Measurements from ENCODE around the gene PMEL. TPM values are rescaled to one million over a fixed set of nuclear protein-coding genes. Genes with fewer than 3 reads are reported as not detected.

The PMEL gene
- total RNA-seq, 4 donors from 2014 or later: 1.7 to 5.8 (median 3.0) TPM

GRCh38 chr12:55933169-55933798 lies 32.6 kb downstream of the PMEL start:
- 81 to 87% methylated on average over 7 of the region's 7 CpGs for WGBS, 2 donors
- no peak for DNase-seq
- H3K36me3 ChIP-seq: no peaks in the 10 kb centered on the region
- no peaks in the 10 kb centered on the region for H3K27me3 ChIP-seq
- peaks cover 17 to 35% of the 10 kb centered on the region in 2 donors for H3K4me1 ChIP-seq
- TF ChIP-seq CTCF (IDR thresholded peaks at IDR 0.05) (no peak), POLR2A (IDR thresholded peaks at IDR 0.05) (no peak)
- peak overlapping the region in 1 of 3 donors; percentile 21 for H3K27ac ChIP-seq
- H3K4me3 ChIP-seq (replicated peaks in 1 of 3): no peak overlapping the region
- intact Hi-C loops (cut with DNase I): no loop called here
- no peaks in the 10 kb centered on the region for H3K9me3 ChIP-seq

GRCh38 chr12:55932551-55932910 lies 33.3 kb downstream of the PMEL start:
- Histone ChIP-seq H3K27ac (peak overlapping the region in 2 of 3 donors; percentile 21 to 30), H3K4me1 (peaks cover 17 to 38% of the 10 kb centered on the region in 2 donors), H3K27me3 (no peaks in the 10 kb centered on the region), H3K9me3 (no peaks in the 10 kb centered on the region), H3K4me3 (replicated peaks in 1 of 3) (peak overlapping the region; percentile 53 to 69 (median 68)), H3K36me3 (no peaks in the 10 kb centered on the region)
- WGBS, 2 donors: 13% methylated on average over 4 of the region's 4 CpGs
- no peak for DNase-seq
- intact Hi-C loops (cut with DNase I): no loop called here
- TF ChIP-seq CTCF (IDR thresholded peaks at IDR 0.05): no peak
- TF ChIP-seq POLR2A (IDR thresholded peaks at IDR 0.05): no peak

GRCh38 chr12:55931780-55932550 lies 33.9 kb downstream of the PMEL start:
- H3K27me3 ChIP-seq: no peaks in the 10 kb centered on the region
- H3K9me3 ChIP-seq: no peaks in the 10 kb centered on the region
- no peaks in the 10 kb centered on the region for H3K36me3 ChIP-seq
- TF ChIP-seq CTCF (IDR thresholded peaks at IDR 0.05) (no peak), POLR2A (IDR thresholded peaks at IDR 0.05) (peak in 1 of 2 donors; percentile 17)
- peak overlapping the region; percentile 53 to 69 (median 68) for H3K4me3 ChIP-seq (replicated peaks in 1 of 3)
- H3K27ac ChIP-seq: peak overlapping the region; percentile 30 to 74 (median 69)
- WGBS, 2 donors: 2% methylated on average over 21 to 38 of the region's 60 CpGs
- H3K4me1 ChIP-seq: peaks cover 17 to 38% of the 10 kb centered on the region in 2 donors
- DNase-seq: peak; percentile 56 to 59
- intact Hi-C loops (cut with DNase I): no loop called here

GRCh38 chr12:55931317-55931779 lies 34.5 kb downstream of the PMEL start:
- H3K9me3 ChIP-seq: no peaks in the 10 kb centered on the region
- DNase-seq: peak; percentile 8 to 14
- TF ChIP-seq POLR2A (IDR thresholded peaks at IDR 0.05) (no peak), CTCF (IDR thresholded peaks at IDR 0.05) (no peak)
- peaks cover 17 to 38% of the 10 kb centered on the region in 2 donors for H3K4me1 ChIP-seq
- intact Hi-C loops (cut with DNase I): no loop called here
- no peaks in the 10 kb centered on the region for H3K36me3 ChIP-seq
- peak overlapping the region; percentile 53 to 69 (median 68) for H3K4me3 ChIP-seq (replicated peaks in 1 of 3)
- peak overlapping the region; percentile 30 to 74 (median 69) for H3K27ac ChIP-seq
- no peaks in the 10 kb centered on the region for H3K27me3 ChIP-seq
- 17 to 19% methylated on average over 10 of the region's 10 CpGs for WGBS, 2 donors

All from thyroid gland (tissue), 4 donors.